Mammary epithelial cell (primary cell): Measurements from ENCODE around the gene CCR6.

Experiments used
- CTCF ChIP-seq, 2 donors: IDR thresholded peaks in 1 of 2; conservative IDR thresholded peaks in 1 of 2; 2 replicates each; pipeline ENCODE4 v1.5.1; 2011 to 2012; ENCODE audit warnings: inconsistent platforms in 2 of 2, low read length in 2 of 2, mild to moderate bottlenecking in 2 of 2, control low read depth in 1 of 2, low read depth in 1 of 2; ENCODE audit not compliant: insufficient read depth in 1 of 2; ENCODE audit errors: extremely low read depth in 1 of 2
- EZH2 ChIP-seq: IDR thresholded peaks from 2 replicates; pipeline ENCODE4 v1.6.1; 2012; ENCODE audit warnings: low read length, inconsistent platforms, borderline replicate concordance

DNA sequence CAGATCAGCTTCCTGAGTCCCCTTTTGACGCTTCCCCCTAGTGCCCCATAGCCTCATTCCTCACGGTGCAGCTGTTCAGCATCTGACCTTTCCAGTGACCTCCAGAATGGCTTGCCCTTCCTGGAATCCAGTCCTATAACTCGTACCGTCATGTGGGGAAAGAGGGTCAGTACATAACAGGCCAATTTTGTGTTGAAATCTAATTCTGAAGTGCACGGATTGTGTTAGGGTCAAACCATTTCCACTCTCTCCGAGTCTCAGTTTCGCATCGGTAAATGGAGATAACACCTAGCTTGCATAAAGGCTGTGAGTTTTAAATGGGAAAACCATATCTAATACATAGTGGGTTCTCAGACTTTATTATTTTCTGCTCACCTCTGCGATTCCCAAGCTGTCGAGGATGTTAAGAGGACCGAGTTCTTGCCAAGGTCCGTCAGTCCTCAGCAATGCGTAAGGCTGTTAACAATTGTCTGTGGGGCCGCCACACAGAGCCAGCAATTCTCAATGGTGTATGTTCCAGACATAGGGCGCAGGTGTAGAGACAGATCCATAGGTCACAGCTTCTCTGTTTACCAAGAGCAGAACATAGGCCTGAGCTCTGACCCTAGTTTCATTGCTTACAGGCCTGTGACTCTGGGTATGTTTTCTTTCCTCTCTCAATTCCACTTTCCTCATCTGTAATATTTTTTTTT lies 45.5 kb upstream of the CCR6 start:
- TF ChIP-seq CTCF (conservative IDR thresholded peaks at IDR 0.05 in 1 of 2, IDR thresholded peaks at IDR 0.05 in 1 of 2; ENCODE audit: extremely low read depth in 1 of 2, insufficient read depth in 1 of 2, low read depth in 1 of 2, low read length in 2 of 2) = no peak
- TF ChIP-seq EZH2 = no peak
